Prostate gland (tissue), 2 donors: ENCODE measurements around the gene CUL2.

Source experiments
- POLR2AphosphoS5 ChIP-seq: sonication (generic); formaldehyde crosslinking; IDR thresholded peaks from one replicate; pipeline ENCODE4 v1.6.1; 2017; ENCODE audit warnings: antibody characterized with exemption
- TF ChIP-seq, protein P1 (sequence below), 4 experiments: fragments of 200-600 bp in 2 of 4; fragments of 450-650 bp in 2 of 4; sonication (generic) in 2 of 4; IDR thresholded peaks; 1 replicate in 3 of 4; 2 replicates in 1 of 4; pipeline ENCODE4 v1.5.1; 2016 to 2019; ENCODE audit warnings: antibody characterized with exemption in 4 of 4, mild to moderate bottlenecking in 2 of 4, moderate library complexity in 2 of 4

DNA sequence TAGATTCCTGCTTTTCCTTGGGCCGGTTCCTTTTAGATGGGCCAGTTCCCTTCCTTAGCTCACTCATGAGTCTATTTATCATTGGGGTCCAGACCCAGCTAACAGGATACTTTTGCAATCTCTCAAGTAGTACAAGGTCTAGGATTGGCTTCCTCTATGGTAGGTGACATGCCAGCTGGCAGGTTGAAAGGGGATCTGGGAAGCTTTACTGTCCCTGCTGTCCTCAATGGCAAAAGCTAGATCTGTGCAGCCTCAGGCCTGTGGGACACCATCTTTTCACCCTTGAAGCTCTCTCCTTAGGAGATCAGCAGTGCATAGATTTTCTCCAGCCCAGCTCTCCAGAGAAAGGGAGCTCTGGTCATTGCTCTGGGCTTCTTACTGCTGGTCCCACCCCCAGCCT, 96.4 kb downstream of the CUL2 start:
- TF ChIP-seq, protein P1, sequence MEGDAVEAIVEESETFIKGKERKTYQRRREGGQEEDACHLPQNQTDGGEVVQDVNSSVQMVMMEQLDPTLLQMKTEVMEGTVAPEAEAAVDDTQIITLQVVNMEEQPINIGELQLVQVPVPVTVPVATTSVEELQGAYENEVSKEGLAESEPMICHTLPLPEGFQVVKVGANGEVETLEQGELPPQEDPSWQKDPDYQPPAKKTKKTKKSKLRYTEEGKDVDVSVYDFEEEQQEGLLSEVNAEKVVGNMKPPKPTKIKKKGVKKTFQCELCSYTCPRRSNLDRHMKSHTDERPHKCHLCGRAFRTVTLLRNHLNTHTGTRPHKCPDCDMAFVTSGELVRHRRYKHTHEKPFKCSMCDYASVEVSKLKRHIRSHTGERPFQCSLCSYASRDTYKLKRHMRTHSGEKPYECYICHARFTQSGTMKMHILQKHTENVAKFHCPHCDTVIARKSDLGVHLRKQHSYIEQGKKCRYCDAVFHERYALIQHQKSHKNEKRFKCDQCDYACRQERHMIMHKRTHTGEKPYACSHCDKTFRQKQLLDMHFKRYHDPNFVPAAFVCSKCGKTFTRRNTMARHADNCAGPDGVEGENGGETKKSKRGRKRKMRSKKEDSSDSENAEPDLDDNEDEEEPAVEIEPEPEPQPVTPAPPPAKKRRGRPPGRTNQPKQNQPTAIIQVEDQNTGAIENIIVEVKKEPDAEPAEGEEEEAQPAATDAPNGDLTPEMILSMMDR (IDR thresholded peaks at IDR 0.05), result no peak
- no peak for TF ChIP-seq POLR2AphosphoS5
